ENCODE data around the gene THTPA.
"Not testable (repeated sequence)": the region's sequence is repeated elsewhere in the genome, so short reads cannot be mapped to it uniquely, and the experiment has no call there.

DNA sequence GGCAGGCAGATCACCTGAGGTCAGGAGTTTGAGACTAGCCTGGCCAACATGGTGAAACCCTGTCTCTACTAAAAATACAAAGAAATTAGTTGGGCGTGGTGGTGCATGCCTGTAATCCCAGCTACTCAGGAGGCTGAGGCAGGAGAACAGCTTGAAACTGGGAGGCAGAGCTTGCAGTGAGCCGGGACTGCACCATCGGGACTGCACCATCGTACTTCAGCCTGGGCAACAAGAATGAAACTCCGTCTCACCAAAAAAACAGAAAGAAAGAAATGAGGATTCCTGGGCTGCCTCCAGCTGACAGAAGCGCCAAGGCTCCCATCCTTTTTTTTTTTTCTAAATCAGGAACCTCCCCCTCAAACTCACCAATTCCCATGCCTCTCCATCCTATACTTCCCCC is 19.2 kb upstream of the THTPA start:
- TF ChIP-seq, protein P1, sequence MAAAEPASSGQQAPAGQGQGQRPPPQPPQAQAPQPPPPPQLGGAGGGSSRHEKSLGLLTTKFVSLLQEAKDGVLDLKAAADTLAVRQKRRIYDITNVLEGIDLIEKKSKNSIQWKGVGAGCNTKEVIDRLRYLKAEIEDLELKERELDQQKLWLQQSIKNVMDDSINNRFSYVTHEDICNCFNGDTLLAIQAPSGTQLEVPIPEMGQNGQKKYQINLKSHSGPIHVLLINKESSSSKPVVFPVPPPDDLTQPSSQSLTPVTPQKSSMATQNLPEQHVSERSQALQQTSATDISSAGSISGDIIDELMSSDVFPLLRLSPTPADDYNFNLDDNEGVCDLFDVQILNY (CRISPR knock-in tag; IDR thresholded peaks at IDR 0.05): not testable (repeated sequence)
- TF ChIP-seq, protein P2, sequence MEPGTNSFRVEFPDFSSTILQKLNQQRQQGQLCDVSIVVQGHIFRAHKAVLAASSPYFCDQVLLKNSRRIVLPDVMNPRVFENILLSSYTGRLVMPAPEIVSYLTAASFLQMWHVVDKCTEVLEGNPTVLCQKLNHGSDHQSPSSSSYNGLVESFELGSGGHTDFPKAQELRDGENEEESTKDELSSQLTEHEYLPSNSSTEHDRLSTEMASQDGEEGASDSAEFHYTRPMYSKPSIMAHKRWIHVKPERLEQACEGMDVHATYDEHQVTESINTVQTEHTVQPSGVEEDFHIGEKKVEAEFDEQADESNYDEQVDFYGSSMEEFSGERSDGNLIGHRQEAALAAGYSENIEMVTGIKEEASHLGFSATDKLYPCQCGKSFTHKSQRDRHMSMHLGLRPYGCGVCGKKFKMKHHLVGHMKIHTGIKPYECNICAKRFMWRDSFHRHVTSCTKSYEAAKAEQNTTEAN (CRISPR knock-in tag; IDR thresholded peaks at IDR 0.05): not testable (repeated sequence)
- not testable (repeated sequence) for TF ChIP-seq TCF7 (CRISPR knock-in tag; IDR thresholded peaks at IDR 0.05; ENCODE audit: low read depth); MYBL2 (CRISPR knock-in tag; IDR thresholded peaks at IDR 0.05); CTCF (IDR thresholded peaks at IDR 0.05); GRHL2 (CRISPR knock-in tag; IDR thresholded peaks at IDR 0.05; ENCODE audit: insufficient replicate concordance, severe bottlenecking); ZNF121 (CRISPR knock-in tag; IDR thresholded peaks at IDR 0.05)
